ENCODE measurements around the gene VPS39.

DNA sequence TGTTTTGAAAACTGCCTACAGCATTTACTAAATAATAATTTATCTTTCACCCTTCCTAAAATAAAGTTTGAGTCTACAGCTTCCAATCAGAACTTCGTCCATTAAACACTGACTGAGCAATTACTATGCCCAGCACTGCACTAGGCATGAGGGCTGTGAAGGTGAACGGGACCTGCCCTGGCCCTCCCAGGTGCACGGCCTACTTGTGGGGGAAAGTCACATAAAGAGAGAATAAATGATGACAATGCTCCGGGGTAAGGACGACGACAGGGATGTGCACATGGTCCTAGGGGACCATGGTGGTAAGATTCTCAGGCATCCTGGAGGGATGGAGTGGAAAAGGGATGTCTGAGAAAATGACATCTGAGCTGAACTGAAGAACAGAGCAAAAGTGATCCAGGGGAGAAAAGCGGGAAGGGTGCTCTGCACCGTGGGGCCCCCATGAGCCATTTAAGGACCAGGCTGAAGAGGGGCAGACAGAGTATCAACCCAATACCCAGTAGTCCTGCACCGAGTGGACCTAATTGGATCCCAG lies 63.2 kb downstream of the VPS39 start:
- TF ChIP-seq, protein P1, sequence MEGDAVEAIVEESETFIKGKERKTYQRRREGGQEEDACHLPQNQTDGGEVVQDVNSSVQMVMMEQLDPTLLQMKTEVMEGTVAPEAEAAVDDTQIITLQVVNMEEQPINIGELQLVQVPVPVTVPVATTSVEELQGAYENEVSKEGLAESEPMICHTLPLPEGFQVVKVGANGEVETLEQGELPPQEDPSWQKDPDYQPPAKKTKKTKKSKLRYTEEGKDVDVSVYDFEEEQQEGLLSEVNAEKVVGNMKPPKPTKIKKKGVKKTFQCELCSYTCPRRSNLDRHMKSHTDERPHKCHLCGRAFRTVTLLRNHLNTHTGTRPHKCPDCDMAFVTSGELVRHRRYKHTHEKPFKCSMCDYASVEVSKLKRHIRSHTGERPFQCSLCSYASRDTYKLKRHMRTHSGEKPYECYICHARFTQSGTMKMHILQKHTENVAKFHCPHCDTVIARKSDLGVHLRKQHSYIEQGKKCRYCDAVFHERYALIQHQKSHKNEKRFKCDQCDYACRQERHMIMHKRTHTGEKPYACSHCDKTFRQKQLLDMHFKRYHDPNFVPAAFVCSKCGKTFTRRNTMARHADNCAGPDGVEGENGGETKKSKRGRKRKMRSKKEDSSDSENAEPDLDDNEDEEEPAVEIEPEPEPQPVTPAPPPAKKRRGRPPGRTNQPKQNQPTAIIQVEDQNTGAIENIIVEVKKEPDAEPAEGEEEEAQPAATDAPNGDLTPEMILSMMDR (IDR thresholded peaks at IDR 0.05) = no peak
- TF ChIP-seq POLR2A (IDR thresholded peaks at IDR 0.05) = no peak

Data from testis (tissue), 2 donors.